ENCODE data around the gene NME9.

Gene NME9

DNA sequence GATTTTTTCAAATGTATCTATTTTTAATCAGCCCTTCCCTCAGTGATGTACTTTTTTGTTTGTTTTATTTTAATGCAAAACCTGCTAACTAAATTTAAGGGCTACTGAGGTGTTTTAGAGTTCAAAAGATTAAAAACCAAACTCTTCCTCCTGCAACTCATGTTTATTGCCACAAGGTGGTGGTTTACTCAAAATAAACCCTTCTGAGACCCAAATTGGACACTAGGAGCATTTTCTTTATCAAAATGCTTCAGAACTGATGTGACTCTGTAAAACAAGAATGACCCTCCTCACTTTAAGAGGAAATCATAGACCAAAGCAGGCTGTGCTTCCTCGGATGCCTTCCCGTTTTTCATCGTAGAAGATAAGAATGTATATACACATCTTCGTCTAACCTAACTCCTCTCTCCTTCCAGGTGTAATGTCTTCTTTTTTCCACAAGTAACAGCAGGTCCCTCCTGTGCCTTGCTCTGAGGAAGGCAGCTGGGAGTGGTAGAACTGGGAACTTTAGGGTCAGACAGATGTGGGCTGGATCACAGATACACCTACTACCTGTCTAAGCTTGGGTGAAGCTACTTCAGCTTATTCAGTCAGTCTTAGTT lies 2.9 kb upstream of the NME9 start:
- peak; percentile 35 for DNase-seq

DNA sequence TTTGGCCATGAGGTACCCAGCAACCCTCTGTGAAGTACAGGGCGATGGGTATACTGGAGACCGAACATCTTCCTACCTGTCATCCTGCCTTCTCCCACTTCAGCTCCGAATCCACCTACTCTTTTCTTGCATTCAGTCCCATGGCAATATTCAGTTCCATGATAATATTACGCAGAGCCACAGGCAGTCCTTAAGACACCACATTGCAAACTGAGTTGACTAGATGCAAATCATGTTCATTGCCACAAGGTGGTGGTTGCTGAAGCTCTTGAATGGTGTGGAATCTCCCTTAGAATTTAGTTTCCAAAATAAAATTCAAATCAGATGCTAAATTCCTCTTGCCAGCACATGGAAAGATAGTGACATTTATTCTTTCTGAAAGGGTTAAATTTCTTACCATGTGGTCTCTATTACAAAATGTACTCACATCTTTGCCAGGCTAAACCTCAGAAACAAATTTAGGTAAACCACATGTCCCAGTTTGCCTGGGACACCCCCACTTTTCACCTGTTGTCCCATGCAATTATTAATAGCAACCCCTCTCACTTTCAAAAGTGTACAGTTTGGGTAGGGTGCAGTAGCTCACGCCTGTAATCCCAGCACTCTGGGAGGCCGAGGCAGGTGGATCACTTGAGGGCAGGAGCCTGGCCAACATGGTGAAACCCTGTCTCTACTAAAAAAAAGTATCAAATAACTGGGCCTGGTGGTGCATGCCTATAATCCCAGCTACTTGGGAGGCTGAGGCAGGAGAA lies 1.7 kb upstream of the NME9 start:
- DNase-seq, result no peak

DNA sequence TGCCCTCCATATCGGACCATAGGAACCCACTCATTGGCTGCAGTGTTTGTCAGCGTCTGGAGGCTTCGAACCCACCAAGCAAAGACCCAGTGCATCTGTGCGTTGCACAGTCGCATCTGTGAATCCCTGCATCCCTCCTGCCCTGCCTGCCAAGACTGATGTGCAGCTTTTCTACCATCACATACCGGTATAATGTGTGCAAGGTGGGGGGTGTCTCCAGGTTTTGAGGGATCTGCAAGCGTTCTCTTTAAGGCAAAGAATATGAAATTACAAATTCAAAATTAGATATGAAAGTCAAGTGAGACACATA lies 288 bp upstream of the NME9 start:
- no peak for DNase-seq

DNA sequence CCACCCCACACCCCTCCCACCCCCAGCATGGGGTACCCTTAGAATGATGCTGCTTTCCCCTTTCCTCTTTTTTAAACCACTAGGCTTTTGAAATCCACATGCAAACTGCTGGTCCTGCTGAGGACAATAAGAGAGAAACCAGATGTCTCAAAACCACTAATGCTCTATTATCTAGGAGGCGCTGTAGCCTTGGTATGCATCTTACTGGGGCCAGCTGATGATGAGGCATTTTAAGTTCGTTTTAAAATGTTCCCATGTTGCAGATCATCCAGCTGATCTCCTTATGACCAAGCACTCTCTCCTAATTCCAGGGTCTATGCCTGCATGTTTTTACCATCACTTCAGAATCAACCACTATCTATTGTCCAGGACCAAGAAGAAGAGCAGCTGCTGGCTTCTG lies 1.3 kb downstream of the NME9 start:
- no peak for DNase-seq

DNA sequence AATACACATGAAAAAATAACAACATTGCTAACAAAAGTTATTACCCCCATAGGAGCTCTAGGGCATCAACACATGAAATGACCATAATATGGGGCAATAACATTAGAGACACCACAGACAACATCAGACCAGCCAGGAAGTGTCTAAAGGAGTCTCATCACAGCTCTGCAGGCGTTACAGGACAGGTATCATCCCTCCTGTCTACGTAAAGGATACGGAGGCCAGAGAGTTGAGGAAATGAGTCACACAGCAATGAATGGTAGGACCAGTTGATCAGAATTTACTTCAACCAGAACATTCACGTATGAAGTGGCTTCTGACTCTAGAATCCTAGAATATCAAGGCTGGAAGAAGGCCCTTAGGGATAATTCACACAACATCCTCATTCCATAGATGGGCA lies 1.8 kb downstream of the NME9 start:
- DNase-seq, result no peak

DNA sequence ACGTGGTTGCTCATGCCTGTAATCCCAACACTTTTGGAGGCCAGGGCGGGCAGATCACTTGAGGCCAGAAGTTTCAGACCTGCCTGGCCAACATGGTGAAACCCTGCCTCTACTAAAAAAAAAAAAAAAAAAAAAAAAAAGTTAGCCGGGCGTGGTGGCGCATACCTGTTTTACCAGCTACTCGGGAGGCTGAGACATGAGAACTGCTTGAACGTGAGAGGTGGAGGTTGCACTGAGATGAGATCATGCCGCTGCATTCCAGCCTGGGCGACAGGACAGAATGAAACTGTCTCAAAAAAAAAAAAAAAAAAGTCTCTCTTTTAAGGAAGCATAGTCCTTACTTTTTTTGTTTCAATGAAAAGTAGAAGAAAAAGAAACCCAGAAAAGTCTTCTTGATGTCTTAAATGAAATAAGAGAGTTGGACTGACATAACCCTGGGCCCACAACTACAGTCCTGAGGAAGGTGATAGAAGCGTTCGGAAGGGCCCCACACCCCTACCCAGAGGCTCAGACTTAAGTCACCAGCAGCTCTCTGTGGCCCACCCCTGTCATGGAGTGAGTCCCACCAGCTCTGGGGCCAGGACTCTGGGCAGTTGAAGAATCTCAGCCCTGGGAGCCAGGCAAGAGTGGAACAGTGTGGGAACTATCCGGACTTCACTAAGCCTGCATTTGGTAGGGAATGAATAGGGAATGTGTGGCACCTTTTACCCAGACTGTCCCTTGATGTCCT lies 2.6 kb downstream of the NME9 start:
- no peak for DNase-seq

DNA sequence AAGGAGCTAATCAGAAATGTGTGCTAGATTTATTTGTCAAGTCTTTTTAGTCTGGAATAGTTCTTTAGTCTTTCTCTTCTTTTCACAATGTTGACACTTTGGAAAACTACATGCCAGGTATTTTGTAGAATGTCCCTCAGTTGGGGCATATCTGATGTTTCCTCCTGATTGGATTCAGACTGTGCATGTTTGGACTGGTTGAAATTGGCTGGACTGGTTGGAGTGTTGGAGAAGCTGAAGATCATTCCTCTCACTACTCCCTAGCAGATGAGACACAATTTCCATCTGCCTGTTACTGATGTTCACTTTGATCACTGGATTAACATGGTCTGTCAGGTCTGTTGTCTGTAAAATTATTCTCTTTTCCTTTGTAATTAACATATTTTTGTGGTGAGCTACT lies 3.7 kb downstream of the NME9 start:
- DNase-seq, result no peak

DNA sequence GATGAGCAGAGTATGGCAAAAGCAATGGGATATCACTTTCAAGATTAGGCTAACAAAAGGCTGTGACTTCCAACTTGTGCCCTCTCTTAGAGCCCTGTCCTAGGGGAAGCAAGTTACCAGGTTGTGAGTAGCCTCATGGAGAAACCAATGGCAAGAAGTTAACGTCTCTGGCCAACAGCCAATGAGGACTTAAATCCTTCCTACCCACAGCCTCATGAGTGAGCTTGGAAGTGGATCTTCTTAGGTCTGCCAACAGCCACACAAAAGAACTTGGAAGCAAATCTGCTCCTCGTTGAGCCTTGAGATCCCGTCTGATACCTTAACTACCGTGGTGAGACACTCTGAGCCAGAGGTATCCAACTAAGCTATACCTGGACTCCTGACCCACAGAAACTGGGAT lies 5.7 kb downstream of the NME9 start:
- DNase-seq, result no peak

DNA sequence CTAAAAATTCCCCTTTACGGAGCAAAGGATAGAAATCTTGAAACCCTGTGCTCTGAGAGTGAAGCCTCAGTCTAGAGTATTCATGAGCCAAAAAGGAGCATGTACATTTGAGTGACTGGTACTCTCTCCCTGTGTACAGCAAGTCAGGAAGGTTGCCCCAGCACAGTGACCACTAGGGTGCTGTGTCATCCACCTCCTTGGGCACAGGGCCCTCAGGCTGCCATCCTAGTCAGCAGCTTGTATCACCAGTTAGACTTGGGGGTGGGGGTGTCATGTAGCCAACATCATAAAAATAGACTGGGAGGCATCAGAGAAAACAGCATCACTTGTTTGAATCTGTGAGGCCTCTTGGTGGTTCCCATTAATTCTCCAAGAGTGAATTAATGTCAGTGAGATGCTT lies 12.0 kb downstream of the NME9 start:
- DNase-seq, result no peak

DNA sequence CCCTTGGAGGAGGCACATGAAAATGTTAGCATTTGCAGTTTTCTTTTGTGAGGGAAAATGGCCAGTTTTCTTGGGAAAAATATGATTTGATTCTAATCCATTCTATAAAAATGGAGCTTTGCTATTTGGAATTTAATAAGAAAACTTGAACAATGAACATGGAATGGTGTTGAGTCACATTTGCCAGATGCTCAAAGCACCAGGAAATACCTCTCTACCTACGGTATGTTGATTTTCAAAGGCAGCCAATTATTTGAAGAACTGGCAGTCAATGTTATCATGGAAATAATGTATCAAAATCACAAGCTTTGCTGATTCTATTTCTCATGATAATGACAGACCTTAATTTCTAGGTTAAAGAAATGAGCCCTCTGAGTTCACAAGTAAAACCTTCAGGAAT lies 14.9 kb downstream of the NME9 start:
- no peak for DNase-seq

DNA sequence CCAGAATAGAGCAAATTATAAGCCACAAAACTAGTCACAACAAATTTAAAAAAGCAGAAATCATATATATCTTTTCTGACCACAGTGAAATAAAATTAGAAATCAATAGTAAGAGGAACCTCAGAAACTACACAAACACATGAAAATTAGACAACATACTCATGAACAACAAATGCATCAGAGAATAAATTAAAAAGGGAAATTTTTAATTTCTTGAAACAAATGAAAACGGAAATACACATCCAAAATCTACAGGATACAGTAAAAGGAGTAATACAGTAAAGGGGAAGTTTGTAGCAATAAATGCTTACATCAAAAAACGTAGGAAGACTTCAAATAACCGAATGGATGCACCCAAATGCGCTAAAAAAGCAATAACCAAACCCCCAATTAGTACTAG lies 19.2 kb downstream of the NME9 start:
- DNase-seq, result no peak

DNA sequence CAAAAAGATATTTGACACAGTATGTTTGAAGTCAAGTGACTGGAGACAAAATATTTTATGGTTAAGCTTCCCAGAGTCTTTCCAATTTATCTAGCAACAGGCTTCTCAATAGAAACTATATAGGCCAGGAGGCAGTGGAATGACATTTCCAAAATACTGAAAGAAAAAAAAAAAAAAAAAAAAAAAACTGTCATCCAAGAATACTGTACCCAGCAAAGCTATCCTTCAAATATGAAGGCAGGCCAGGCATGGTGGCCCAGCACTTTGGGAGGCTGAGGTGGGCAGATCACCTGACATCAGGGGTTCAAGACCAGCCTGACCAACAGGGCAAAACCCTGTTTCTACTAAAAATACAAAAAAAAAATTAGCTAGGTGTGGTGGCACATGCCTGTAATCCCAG lies 20.9 kb downstream of the NME9 start:
- no peak for DNase-seq

DNA sequence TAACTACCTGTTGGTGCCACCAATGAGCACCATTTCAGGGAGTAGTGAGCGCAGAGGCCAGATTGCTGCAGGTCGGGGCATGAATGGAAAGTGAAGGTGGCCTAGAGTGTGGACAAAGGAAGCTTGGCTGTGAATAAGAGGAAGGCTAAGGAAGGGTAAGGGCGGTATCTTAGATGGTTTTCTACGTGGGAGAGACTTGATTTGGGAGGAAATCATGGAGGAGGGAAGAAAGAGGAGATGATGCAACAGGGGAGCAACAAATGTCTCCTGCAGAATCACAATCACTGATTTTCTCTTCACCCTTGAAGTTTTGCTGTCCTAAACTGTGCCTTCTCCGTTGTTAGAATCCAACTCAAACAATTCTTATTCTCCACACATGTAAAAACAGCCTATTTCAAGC lies 21.8 kb downstream of the NME9 start:
- no peak for DNase-seq

DNA sequence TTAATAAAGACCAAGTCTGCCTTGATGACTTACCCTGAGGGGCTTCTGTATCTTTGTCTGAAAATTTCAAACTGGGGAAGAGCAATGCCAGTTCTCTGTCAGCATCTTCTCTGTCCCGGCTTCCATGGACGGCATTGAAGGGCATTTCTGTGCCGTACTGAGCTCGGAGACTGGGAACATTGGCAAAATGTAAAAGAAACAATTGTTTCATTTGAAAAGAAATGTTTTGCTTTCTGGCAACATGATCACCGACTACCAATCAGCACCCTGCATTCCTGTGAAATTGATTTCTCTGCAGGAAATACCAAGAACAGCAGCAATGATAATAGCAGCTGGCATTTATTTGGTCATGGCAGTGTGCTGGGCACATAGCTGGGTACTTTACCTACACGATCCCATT lies 26.2 kb downstream of the NME9 start:
- DNase-seq, result no peak

DNA sequence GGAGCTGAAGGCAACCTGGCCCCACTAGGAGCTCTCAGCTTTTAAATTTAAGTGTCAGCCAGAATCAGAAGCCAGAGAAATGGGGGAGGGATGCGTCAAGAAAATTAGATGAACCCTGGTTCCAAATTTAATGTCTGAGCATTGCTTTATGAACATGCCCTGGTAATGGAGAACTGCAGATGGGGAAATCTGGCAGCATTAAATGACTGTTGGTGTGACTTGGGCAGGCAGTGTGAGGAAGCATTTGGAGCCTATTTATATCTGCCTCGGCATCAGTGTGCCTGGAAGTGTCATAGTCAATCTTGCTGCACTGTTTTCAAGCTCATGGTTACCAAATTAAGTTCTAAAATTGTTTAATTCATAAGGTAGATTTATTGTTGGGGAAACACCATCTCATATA lies 29.0 kb downstream of the NME9 start:
- no peak for DNase-seq

DNA sequence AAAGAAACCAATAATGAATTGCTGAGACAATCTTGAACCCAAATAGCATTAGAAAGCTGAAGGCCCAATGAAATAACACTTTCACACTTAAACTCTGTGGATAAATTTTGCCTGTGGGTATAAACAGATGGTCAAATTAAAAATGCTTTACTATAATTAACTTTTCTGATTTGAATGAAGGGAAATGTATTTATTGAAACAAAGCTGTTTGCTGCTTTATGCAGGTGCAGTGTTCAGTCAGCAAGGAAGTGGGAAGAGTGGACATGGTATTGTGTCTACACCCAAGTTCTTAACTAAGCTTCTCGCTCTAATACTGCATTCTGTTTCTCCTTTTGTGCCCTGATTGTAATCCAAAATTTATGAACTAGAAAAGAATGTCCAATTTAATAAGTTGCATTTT lies 31.8 kb downstream of the NME9 start:
- DNase-seq, result no peak

DNA sequence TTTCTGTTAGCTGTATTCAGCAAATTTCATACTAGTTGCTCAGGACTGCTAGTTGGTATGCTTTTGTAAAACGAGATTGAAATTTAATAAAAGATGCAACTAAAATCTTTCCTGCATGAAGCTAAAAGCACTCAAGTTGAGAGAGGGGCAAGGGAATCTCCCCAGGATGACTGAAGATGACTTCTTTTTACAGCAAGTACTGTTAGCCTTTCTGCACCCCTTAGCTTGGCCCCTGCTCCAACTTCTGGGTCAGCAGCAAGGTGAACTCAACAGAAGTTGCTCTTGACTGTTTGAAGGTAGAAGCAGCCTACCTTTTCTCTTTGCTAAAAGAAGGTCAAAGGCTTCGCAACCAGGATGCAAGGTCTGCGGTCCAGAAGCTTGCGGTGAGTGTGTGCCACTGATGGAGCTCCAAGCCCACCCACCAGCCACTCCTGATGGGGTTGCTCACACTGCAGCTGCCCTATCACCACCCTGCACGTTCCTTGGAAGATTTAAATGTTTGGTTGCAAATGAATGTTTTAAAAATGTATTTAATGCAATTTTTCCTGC lies 32.5 kb downstream of the NME9 start:
- no peak for DNase-seq

DNA sequence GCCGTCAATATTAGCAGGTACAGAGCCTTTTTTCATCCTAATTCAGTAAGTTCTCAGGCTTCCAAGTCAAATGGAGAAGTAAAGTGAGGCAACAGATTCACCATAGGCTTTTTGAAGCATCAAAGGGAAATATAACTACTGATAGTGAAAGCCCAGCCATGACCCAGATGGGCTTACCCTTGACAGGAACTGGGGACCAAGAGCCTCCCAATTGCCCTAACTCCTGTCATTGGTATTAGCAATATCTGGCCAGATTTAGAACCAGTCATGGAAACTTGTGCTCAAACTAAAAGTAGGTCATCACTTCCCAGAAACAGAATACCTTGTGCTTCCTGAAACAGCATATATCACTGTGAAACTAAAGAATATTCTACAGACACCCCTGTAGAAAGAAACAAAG lies 33.0 kb downstream of the NME9 start:
- no peak for DNase-seq

DNA sequence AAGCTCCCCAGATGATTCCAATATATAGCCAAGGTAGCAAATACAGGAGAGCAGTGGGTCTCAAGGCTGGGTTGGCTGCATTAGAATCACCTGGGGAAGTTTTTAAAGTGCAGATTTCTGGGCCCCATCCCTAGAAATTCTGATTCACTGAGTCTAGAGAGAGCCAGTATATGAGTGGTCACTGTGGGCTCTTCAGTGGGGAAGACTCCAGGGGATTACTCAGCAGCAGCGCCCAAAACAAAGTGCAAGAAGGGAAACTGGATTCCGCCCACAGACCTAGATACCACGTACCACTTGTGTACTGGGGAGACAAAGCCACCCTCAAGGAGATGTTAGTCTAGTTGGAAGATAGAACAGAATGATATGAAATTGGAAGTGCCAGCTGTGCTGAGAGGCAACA lies 40.0 kb downstream of the NME9 start:
- DNase-seq, result no peak

DNA sequence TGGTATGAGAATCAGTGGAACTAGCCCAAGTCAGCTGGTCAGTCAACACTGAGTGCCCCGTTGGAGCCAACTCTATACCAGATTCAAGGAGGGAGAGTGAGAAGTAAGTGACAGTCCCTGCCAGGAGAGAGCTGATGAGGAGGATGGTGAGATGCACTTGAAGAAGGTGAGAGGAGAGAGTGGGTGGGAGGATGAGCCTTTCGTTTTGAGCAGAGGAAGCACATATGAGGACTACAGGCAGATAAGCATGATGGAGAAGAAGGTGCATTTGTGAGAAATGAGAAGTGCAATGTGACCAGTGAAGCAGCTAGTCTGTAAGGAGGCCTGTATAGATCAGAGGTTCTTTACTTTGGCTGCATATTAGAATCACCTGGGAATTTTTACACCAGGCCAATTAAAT lies 40.4 kb downstream of the NME9 start:
- no peak for DNase-seq

DNA sequence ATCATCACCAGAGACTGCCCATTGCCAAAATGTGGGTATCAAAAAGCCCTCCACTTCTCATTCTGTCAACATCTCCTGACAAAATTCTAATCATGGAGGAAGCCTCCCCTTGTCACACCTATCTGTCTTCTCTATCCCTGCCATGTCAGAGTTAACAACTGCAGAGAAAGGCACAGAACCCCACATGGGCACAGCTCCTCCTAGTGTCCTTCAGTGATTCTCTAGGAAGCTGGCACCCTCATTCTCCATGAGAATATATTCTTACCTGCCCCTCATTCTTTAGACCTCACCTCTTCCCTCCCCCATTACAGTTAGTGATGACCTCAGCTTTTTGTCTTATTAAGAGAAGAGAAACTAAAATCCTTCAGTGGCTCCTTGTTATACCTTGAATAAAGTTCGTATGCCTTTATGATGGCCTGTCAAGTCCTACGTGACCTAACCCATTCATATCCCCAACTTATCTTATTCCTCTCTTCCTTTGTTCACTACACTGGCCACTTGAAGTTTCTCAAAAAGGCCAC lies 44.6 kb downstream of the NME9 start:
- no peak for DNase-seq

DNA sequence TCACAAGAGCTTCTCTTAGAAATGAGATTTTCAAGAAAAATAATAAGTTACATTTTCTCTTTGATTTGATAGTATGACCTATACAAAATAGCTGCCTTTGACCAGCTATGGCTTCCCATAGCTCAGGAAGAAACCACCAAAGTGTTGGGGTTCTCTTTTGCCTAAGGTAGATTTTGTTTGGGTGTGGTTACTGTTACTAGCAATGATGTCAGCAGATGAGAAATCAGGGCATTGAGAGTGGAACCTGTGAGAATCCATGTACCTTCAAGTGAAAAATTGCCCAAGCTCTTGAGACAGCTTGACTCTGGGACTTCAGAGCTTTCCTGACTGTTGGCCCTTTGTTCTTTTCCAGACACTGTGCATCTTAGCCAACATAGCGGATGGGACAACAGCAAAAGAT lies 45.6 kb downstream of the NME9 start:
- DNase-seq, result no peak

DNA sequence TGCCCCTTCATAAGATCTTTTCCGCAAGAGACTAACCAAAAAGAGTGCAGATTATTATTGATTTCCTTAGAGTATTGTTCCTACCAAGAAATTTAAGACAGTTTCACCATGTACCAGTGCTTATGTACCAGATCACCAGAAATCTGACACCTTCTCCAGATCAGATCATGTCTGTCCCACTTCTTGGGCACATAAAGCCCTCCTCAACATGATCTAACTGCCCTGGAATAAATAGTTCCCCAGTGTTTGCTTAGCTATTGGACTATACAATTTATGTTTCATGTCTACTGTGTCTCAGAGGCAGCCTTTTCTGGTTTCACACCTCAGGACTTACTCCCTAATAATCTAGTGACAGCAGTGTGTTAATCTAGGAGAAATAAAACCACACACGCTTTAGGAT lies 46.8 kb downstream of the NME9 start:
- no peak for DNase-seq

DNA sequence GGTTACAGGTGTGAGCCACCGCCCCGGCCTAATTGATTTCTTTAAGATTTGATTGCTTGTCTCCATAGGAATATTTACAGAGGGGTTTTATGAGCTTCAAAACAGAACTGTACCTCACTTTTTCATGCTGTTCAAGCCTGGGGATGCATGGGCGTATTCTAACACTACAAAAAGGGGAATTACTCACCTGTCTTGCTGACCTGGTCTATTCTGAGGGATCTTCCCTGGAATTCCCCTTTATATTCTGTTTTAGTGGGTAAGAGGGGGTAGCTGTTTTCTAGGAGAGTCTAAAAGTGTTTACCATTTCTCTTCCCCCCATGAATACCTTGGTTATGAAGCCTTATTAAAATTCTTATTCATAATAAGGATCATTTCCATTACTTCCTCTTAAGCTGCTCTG lies 48.1 kb downstream of the NME9 start:
- no peak for DNase-seq

Measured in NCI-H1105 treated with DMSO at 0.1 percent for 48 hours (cell line).